Lung (tissue), 12 donors: ENCODE results near the gene DGCR2. TPM values are rescaled to one million over a fixed set of nuclear protein-coding genes. Genes with fewer than 3 reads are reported as not detected.

ENCODE experiments used
- ATAC-seq: fragments of 200-7000 bp; cut with Tn5 transposase; one replicate; pipeline ENCODE4 v1.9.1; 2020; ENCODE audit warnings: moderate number of reproducible peaks; ENCODE audit not compliant: insufficient read depth, low FRiP score
- DNase-seq, 3 donors: peaks; one replicate each; pipeline ENCODE4 v3.0.0-alpha.2; 2013 to 2017
- H3K27ac ChIP-seq, 2 donors: one replicate each; pipeline ENCODE4 v1.5.1; 2013; ENCODE audit warnings: mild to moderate bottlenecking in 2 of 2, moderate library complexity in 2 of 2, control low read depth in 1 of 2, inconsistent platforms in 1 of 2, low read depth in 1 of 2, low read length in 1 of 2
- H3K27me3 ChIP-seq, 3 donors: one replicate each; pipeline ENCODE4 v1.5.1; 2013; ENCODE audit warnings: low read length in 2 of 3; ENCODE audit not compliant: control insufficient read depth in 3 of 3, insufficient read depth in 3 of 3
- H3K36me3 ChIP-seq, 4 donors: one replicate each; pipeline ENCODE4 v1.5.1; 2013; ENCODE audit warnings: low read length in 4 of 4, mild to moderate bottlenecking in 1 of 4, moderate library complexity in 1 of 4; ENCODE audit not compliant: control insufficient read depth in 4 of 4, insufficient read depth in 4 of 4
- H3K4me1 ChIP-seq, 5 donors: one replicate each; pipeline ENCODE4 v1.5.1; 2013; ENCODE audit warnings: low read length in 5 of 5, mild to moderate bottlenecking in 2 of 5, moderate library complexity in 1 of 5; ENCODE audit not compliant: control insufficient read depth in 5 of 5, insufficient read depth in 5 of 5
- H3K4me3 ChIP-seq: one replicate; pipeline ENCODE4 v1.5.1; 2013; ENCODE audit warnings: mild to moderate bottlenecking, control low read depth, moderate library complexity
- H3K9ac ChIP-seq, 2 donors: one replicate each; pipeline ENCODE4 v1.5.1; 2013; ENCODE audit warnings: low read length in 2 of 2, control low read depth in 1 of 2; ENCODE audit not compliant: insufficient read depth in 1 of 2
- H3K9me3 ChIP-seq, 4 donors: one replicate each; pipeline ENCODE4 v1.5.1; 2013; ENCODE audit warnings: low read length in 3 of 4, mild to moderate bottlenecking in 1 of 4, moderate library complexity in 1 of 4; ENCODE audit not compliant: control insufficient read depth in 4 of 4, insufficient read depth in 3 of 4
- WGBS, 2 donors: extraction: QIAGEN DNeasy Blood & Tissue Kit; methylation state at CpG; one replicate each; pipeline ENCODE4 v1.1.7; 2013; 5-methylcytosine and 5-hydroxymethylcytosine counted together
- polyA plus RNA-seq, 2 donors: library from polyadenylated mRNA; stranded (reverse); fragments of 200-250 nt; gene quantifications; one replicate each; pipeline ENCODE4 v1.2.1, GENCODE V29; 2013
- total RNA-seq, 2 donors: library from RNA; depleted of rRNA in 1 of 2; stranded (reverse); fragments of >200 nt in 1 of 2; gene quantifications; one replicate each; pipeline ENCODE4 v1.2.1, GENCODE V29; 2014 to 2021
- TF ChIP-seq, protein P1 (sequence below): IDR thresholded peaks from 2 replicates; pipeline ENCODE4 v1.5.1; 2012; ENCODE audit warnings: mild to moderate bottlenecking; ENCODE audit errors: control extremely low read depth, extremely low read depth
- donor health status: control.
- donor health status: control.
- donor health status: Bipolar disorder and iron deficiency.
- donor health status: healthy.
- donor health status: DM: yes; HTN: yes; CAD: no.

Gene DGCR2
- total and polyA plus RNA-seq, 4 donors: 40.4 to 77.4 (median 50.5) TPM

- WGBS, 2 donors: 97 to 99% methylated on average over 9 of the region's 9 CpGs
- DNase-seq: no peak
- ATAC-seq: no peak
- Histone ChIP-seq H3K36me3 (peaks cover 5 to 47% (median 31%) of the 10 kb centered on the region in 4 donors), H3K27ac (no peak overlapping the region), H3K4me1 (peaks cover 0 to 8% (median 0%) of the 10 kb centered on the region in 5 donors), H3K9ac (no peak overlapping the region), H3K4me3 (no peak overlapping the region), H3K9me3 (no peaks in the 10 kb centered on the region), H3K27me3 (peaks cover 0 to 10% (median 8%) of the 10 kb centered on the region in 3 donors)
- TF ChIP-seq, protein P1, sequence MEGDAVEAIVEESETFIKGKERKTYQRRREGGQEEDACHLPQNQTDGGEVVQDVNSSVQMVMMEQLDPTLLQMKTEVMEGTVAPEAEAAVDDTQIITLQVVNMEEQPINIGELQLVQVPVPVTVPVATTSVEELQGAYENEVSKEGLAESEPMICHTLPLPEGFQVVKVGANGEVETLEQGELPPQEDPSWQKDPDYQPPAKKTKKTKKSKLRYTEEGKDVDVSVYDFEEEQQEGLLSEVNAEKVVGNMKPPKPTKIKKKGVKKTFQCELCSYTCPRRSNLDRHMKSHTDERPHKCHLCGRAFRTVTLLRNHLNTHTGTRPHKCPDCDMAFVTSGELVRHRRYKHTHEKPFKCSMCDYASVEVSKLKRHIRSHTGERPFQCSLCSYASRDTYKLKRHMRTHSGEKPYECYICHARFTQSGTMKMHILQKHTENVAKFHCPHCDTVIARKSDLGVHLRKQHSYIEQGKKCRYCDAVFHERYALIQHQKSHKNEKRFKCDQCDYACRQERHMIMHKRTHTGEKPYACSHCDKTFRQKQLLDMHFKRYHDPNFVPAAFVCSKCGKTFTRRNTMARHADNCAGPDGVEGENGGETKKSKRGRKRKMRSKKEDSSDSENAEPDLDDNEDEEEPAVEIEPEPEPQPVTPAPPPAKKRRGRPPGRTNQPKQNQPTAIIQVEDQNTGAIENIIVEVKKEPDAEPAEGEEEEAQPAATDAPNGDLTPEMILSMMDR: no peak
Observed at GRCh38 chr22:19142394-19142793, 20.2 kb upstream of the DGCR2 start.

GRCh38 chr22:19139974-19140373 lies 17.8 kb upstream of the DGCR2 start:
- no peak for DNase-seq
- Histone ChIP-seq H3K9ac (no peak overlapping the region), H3K9me3 (no peaks in the 10 kb centered on the region), H3K36me3 (peaks cover 8 to 60% (median 38%) of the 10 kb centered on the region in 4 donors), H3K27ac (no peak overlapping the region), H3K4me1 (peaks cover 0 to 8% (median 0%) of the 10 kb centered on the region in 5 donors), H3K27me3 (no peaks in the 10 kb centered on the region), H3K4me3 (no peak overlapping the region)
- no peak for ATAC-seq
- 92% methylated on average over 5 of the region's 5 CpGs for WGBS, 2 donors
- TF ChIP-seq, protein P1: no peak

GRCh38 chr22:19139001-19139356 lies 16.8 kb upstream of the DGCR2 start:
- H3K27me3 ChIP-seq: no peaks in the 10 kb centered on the region
- no peak for ATAC-seq
- TF ChIP-seq, protein P1: no peak

More at GRCh38 chr22:19139001-19139356, 16.8 kb upstream of the DGCR2 start:
- no peak overlapping the region for H3K9ac ChIP-seq
- H3K36me3 ChIP-seq: peaks cover 15 to 70% (median 38%) of the 10 kb centered on the region in 4 donors
- H3K27ac ChIP-seq: no peak overlapping the region
- DNase-seq: no peak
- WGBS, 2 donors: 94 to 96% methylated on average over 9 of the region's 9 CpGs
- H3K4me1 ChIP-seq: peaks cover 0 to 8% (median 0%) of the 10 kb centered on the region in 5 donors
- no peak overlapping the region for H3K4me3 ChIP-seq
- no peaks in the 10 kb centered on the region for H3K9me3 ChIP-seq
